ENCODE measurements around the gene XPO1.

DNA sequence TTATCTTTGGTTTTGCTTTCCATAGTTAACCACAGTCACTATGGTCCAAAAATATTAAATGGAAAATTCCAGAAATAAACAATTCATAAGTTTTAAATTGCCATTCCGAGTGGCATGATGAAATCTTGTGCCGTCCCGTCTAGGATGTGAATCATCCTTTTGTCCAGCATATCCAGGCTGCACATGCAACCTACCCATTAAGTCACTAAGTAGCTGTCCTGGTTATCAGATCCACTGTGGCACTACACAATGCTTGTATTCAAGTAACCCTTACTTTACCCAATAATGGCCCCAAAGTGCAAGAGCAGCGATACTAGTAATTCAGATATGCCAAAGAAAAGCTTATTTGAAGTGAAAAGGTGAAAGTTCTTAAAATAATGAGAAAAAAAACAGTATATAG lies 78.0 kb downstream of the XPO1 start:
- TF ChIP-seq, protein P1, sequence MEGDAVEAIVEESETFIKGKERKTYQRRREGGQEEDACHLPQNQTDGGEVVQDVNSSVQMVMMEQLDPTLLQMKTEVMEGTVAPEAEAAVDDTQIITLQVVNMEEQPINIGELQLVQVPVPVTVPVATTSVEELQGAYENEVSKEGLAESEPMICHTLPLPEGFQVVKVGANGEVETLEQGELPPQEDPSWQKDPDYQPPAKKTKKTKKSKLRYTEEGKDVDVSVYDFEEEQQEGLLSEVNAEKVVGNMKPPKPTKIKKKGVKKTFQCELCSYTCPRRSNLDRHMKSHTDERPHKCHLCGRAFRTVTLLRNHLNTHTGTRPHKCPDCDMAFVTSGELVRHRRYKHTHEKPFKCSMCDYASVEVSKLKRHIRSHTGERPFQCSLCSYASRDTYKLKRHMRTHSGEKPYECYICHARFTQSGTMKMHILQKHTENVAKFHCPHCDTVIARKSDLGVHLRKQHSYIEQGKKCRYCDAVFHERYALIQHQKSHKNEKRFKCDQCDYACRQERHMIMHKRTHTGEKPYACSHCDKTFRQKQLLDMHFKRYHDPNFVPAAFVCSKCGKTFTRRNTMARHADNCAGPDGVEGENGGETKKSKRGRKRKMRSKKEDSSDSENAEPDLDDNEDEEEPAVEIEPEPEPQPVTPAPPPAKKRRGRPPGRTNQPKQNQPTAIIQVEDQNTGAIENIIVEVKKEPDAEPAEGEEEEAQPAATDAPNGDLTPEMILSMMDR (conservative IDR thresholded peaks at IDR 0.05 in 1 of 2, IDR thresholded peaks at IDR 0.05 in 1 of 2; ENCODE audit: extremely low read depth in 1 of 2, insufficient read depth in 1 of 2, low read depth in 1 of 2, low read length in 2 of 2): no peak
- TF ChIP-seq EZH2 (IDR thresholded peaks at IDR 0.05; ENCODE audit: borderline replicate concordance, low read length): no peak
